Measurements from ENCODE around the gene CORO2B. TPM values are rescaled to one million over a fixed set of nuclear protein-coding genes. Genes with fewer than 3 reads are reported as not detected.

The CORO2B gene
- total RNA-seq, 4 donors from 2014 or later, result 3.1 to 9.6 (median 8.6) TPM

GRCh38 chr15:68632101-68632500 lies 53.3 kb downstream of the CORO2B start:
- no peak for TF ChIP-seq CTCF (IDR thresholded peaks at IDR 0.05)
- no peak for TF ChIP-seq POLR2A (IDR thresholded peaks at IDR 0.05)
- Histone ChIP-seq H3K4me3 (replicated peaks in 1 of 3) (no peak overlapping the region), H3K36me3 (no peaks in the 10 kb centered on the region), H3K27ac (no peak overlapping the region), H3K9me3 (no peaks in the 10 kb centered on the region), H3K27me3 (no peaks in the 10 kb centered on the region), H3K4me1 (peaks cover 27 to 37% of the 10 kb centered on the region in 2 donors)
- intact Hi-C loops (cut with DNase I), result no loop called here
- 88 to 96% methylated on average over 8 to 9 of the region's 9 CpGs for WGBS, 2 donors
- no peak for DNase-seq

GRCh38 chr15:68633231-68634121 lies 54.7 kb downstream of the CORO2B start:
- H3K9me3 ChIP-seq, result no peaks in the 10 kb centered on the region
- no peaks in the 10 kb centered on the region for H3K27me3 ChIP-seq
- peaks cover 39 to 51% of the 10 kb centered on the region in 2 donors for H3K4me1 ChIP-seq
- no peak overlapping the region for H3K4me3 ChIP-seq (replicated peaks in 1 of 3)
- intact Hi-C loops (cut with DNase I), result no loop called here
- no peak for DNase-seq
- TF ChIP-seq POLR2A (IDR thresholded peaks at IDR 0.05) (no peak), CTCF (IDR thresholded peaks at IDR 0.05) (no peak)
- no peak overlapping the region for H3K27ac ChIP-seq
- WGBS, 2 donors, result 80 to 90% methylated on average over 10 of the region's 10 CpGs
- no peaks in the 10 kb centered on the region for H3K36me3 ChIP-seq

- WGBS, 2 donors, result 96 to 98% methylated on average over 4 of the region's 4 CpGs
- DNase-seq, result no peak
- Histone ChIP-seq H3K27me3 (no peaks in the 10 kb centered on the region), H3K9me3 (no peaks in the 10 kb centered on the region), H3K27ac (no peak overlapping the region), H3K4me1 (peaks cover 41 to 57% of the 10 kb centered on the region in 2 donors), H3K36me3 (no peaks in the 10 kb centered on the region), H3K4me3 (replicated peaks in 1 of 3) (no peak overlapping the region)
- intact Hi-C loops (cut with DNase I), result no loop called here
- TF ChIP-seq POLR2A (IDR thresholded peaks at IDR 0.05) (no peak), CTCF (IDR thresholded peaks at IDR 0.05) (no peak)
These were observed 55.3 kb downstream of the CORO2B start for GRCh38 chr15:68634122-68634482.

GRCh38 chr15:68634531-68634930 lies 55.7 kb downstream of the CORO2B start:
- Histone ChIP-seq H3K36me3 (no peaks in the 10 kb centered on the region), H3K4me1 (peaks cover 41 to 59% of the 10 kb centered on the region in 2 donors), H3K27me3 (no peaks in the 10 kb centered on the region), H3K4me3 (replicated peaks in 1 of 3) (no peak overlapping the region), H3K9me3 (no peaks in the 10 kb centered on the region), H3K27ac (peak overlapping the region; percentile 47 to 62 (median 59))
- intact Hi-C loops (cut with DNase I), result no loop called here
- 85 to 95% methylated on average over 4 to 6 of the region's 6 CpGs for WGBS, 2 donors
- DNase-seq, result no peak
- TF ChIP-seq POLR2A (IDR thresholded peaks at IDR 0.05), result no peak
- TF ChIP-seq CTCF (IDR thresholded peaks at IDR 0.05), result no peak

GRCh38 chr15:68635141-68635540 lies 56.3 kb downstream of the CORO2B start:
- WGBS, 2 donors, result 16 to 27% methylated on average over 2 of the region's 2 CpGs
- Histone ChIP-seq H3K9me3 (no peaks in the 10 kb centered on the region), H3K4me1 (peaks cover 41 to 61% of the 10 kb centered on the region in 2 donors), H3K4me3 (replicated peaks in 1 of 3) (no peak overlapping the region), H3K36me3 (no peaks in the 10 kb centered on the region), H3K27ac (peak overlapping the region; percentile 47 to 62 (median 59)), H3K27me3 (no peaks in the 10 kb centered on the region)
- intact Hi-C loops (cut with DNase I), result no loop called here
- TF ChIP-seq POLR2A (IDR thresholded peaks at IDR 0.05), result no peak
- TF ChIP-seq CTCF (IDR thresholded peaks at IDR 0.05), result peak in 2 of 6 experiments; percentile 16 to 27
- peak; percentile 91 to 92 for DNase-seq

Data from thyroid gland (tissue), 4 donors.